HL-60/S4 treated with retinoic acid at 250 ng/mL for 4 days and 3 days (cell line): Measurements from ENCODE around the gene CENPM.

Experiments used
- in situ Hi-C: fragments of 300-500 bp; cut with MboI; formaldehyde crosslinking; loops from 2 replicates; pipeline ENCODE4 v1.7.0; 2022; ENCODE audit warnings: low sequenced_read_pairs

The CENPM gene

GRCh38 chr22:41933411-41934177 lies 13.4 kb downstream of the CENPM start:
- in situ Hi-C loops = no loop called here

GRCh38 chr22:41932353-41932752 lies 14.6 kb downstream of the CENPM start:
- in situ Hi-C loops = no loop called here

GRCh38 chr22:41931701-41932269 lies 15.2 kb downstream of the CENPM start:
- in situ Hi-C loops = no loop called here

DNA sequence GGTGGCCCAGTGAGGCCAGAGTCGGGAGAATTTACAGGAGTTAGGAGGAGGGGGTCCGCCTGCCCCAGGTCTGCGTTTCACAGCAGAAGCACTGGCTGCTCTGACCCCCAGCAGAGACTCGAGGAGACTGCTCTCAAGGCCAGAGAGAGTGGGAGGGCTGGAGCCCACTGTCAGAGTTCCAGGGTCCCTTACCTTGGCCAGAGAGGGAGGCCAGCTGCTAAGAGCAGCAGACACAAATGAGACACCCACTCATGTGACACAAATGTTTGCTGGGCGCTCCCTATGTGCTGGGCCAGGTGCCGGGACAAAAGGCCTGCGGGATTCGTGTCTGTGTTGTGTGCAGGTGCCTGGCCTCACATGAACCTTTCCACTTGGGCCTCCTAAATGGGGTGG lies 17.5 kb downstream of the CENPM start:
- in situ Hi-C loops = no loop called here

GRCh38 chr22:41928593-41929417 lies 18.1 kb downstream of the CENPM start:
- in situ Hi-C loops = no loop called here

DNA sequence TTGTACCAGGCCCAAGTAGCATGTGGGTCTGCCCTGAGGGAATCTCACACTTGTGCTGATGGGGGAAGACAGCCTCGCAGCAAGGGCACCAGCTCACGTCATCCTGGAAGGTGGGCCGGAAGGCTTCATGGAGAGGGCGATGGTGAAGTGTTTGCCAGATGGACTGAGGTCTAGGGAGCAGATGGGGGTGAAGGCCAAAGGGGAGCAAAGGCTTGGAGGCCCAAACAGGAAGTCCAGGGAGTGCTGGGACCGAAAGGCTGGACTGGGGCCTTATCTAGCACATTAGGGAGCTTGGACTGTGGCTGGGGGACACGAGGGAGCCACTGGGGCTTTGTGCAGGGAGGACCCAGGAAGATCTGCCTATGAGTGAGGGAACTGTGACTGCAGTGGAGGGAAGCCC lies 19.1 kb downstream of the CENPM start:
- in situ Hi-C loops = no loop called here

- in situ Hi-C loops = no loop called here
Measured at GRCh38 chr22:41925783-41926460, 21.0 kb downstream of the CENPM start.

GRCh38 chr22:41923595-41924276 lies 23.2 kb downstream of the CENPM start:
- in situ Hi-C loops = no loop called here

GRCh38 chr22:41922940-41923594 lies 23.9 kb downstream of the CENPM start:
- in situ Hi-C loops = no loop called here

- in situ Hi-C loops = no loop called here
Measured at GRCh38 chr22:41922328-41922727, 24.6 kb downstream of the CENPM start.

DNA sequence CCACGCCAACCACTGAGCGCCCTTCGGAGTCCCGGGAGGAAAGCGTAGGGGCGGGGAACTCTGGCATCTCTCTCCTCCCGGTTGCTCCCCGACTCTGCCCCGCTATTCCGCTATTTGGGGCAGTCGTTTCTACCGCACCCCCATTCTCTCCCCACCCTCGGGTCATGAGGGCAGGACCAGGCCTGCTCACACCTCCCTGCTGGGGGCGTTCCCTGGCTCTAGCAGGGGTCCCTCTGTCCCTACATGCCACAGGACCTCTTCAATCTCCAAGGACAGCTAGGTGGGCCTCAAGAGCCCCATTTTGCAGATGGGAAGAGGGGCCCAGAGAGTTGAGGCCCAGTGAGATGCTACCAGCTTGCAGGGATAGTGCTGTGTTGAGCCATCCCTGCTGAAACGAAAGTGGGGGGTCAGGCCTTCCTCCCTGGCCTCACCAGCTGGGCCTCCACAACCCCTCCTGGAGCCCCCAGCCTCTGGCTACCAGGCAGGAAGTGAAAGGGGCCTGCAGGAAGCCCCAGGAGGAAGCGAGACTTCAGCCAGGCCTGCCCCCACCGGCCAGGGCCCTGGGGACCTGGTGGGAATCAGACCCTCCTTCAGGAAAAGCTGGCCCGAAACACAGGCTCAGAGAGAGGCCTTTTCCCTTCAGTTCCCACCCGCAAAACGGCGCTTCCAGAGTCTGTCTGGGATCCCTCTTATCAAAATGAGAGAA lies 26.5 kb downstream of the CENPM start:
- in situ Hi-C loops = no loop called here

- in situ Hi-C loops = no loop called here
Measured at GRCh38 chr22:41919357-41920224, 27.4 kb downstream of the CENPM start.

DNA sequence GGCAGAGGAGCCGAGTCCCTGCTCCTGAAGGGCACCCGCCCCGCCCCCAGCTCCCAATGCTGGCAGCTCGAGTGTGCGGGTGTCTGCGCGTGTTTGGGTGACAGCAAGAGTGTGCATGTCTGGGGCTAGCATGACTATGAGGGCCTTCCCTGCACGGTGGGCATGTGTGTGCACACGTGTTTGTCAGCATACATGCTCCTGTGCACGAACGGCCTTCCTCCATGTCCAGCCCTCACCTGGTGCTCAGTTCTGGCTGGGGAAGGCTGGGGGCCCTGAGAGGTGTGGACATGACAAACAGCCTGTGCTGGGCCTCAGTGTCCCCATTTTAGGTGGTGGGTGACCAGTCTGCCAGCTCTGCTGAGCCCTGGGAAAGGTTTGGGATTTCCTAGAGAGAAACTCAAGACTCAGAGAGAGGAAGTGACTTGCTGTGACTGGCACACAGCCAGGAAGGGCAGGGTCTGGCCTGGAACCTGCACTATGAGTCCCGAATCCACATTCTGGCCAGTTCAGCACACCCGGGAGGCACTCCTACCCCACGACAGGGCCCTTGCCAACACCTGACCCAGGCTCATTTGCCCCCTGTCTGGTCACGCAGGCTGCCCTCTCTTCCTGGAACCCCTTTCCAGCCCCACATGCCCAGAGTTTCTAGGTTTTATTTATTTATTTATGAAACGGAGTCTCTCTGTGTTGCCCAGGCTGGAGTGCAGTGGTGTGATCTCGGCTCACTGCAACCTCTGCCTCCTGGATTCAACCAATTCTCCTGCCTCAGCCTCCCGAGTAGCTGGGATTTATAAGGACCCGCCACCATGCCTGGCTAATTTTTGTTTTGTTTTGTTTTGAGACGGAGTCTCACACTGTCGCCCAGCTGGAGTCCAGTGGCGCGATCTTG lies 28.8 kb downstream of the CENPM start:
- in situ Hi-C loops = no loop called here

- in situ Hi-C loops = no loop called here
Measured at GRCh38 chr22:41917375-41917902, 29.5 kb downstream of the CENPM start.

- in situ Hi-C loops = no loop called here
Measured at GRCh38 chr22:41916745-41917358, 30.1 kb downstream of the CENPM start.

DNA sequence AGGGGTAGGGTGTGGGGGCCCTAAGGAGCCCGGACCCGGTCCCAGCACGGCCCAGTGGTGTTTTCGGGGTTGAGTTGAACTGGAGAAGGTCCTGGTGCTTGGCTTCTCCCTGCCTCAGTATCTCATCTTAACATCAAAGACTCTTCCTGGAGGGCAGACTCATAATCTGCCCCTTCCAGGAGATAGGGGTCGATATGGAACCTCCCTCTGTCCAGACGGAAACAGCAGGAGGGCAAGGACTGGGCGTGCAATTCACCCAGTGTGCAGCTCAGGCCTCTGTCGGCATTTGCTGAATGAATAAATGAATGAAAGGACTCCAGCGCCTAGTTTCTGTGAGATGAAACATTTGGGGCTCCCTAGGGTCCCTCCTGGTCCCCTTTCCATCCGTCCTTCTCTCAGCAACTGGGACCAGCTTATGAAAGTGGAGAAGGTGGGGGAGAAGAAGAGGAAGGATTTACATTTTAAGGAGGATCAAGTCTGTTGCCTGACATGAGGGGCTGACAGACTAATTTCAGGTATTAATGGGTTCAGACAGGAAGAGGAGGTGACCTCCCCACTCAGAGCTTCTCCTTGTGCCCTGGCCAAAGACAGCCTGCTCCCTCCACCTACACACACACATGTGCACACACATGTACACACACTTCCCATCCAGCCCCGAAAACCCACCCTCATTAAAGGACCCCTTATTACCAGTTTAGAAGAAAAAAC lies 31.0 kb downstream of the CENPM start:
- in situ Hi-C loops = no loop called here
